B cell (primary cell): ENCODE data around the gene OASL. TPM values are rescaled to one million over a fixed set of nuclear protein-coding genes. Genes with fewer than 3 reads are reported as not detected.

Source experiments
- ATAC-seq: fragments of 200-7000 bp; cut with Tn5 transposase; one replicate; pipeline ENCODE4 v1.10.0; 2021; ENCODE audit warnings: low read depth, mild to moderate bottlenecking, moderate number of reproducible peaks, moderate library complexity
- CTCF ChIA-PET: fragments of 350-600 bp; sonication (Branson Sonifier 250); formaldehyde crosslinking; loops from one replicate; lab custom pipeline; 2021; ENCODE audit warnings: antibody characterized with exemption, inconsistent platforms; lab: Charles Lee
- POLR2A ChIA-PET: fragments of 350-600 bp; sonication (Branson Sonifier 250); formaldehyde crosslinking; loops from one replicate; lab custom pipeline; 2021; ENCODE audit warnings: antibody characterized with exemption; lab: Charles Lee
- DNase-seq: peaks from one replicate; pipeline ENCODE4 v3.0.0; 2013
- H2AFZ ChIP-seq: 2 replicates; pipeline ENCODE4 v1.6.1; 2012; ENCODE audit warnings: mild to moderate bottlenecking, low read depth, low read length; ENCODE audit not compliant: insufficient read depth, poor library complexity, severe bottlenecking
- H3K27ac ChIP-seq, 2 donors: 1 replicate in 1 of 2; 2 replicates in 1 of 2; pipeline ENCODE4 v1.5.1; 2012 to 2013; ENCODE audit warnings: low read length in 2 of 2, mild to moderate bottlenecking in 2 of 2, moderate library complexity in 1 of 2
- H3K27me3 ChIP-seq, 4 experiments: fragments of 200-600 bp in 1 of 4; sonication (generic) in 1 of 4; replicated peaks in 1 of 4; 1 replicate in 2 of 4; 2 replicates in 2 of 4; pipeline versions ENCODE4 v1.6.1 to v1.7.0; 2013 to 2016; ENCODE audit warnings: low read length in 3 of 4, mild to moderate bottlenecking in 2 of 4, mixed read lengths in 1 of 4, moderate library complexity in 1 of 4; ENCODE audit not compliant: insufficient read depth in 4 of 4, control insufficient read depth in 3 of 4; ENCODE audit errors: control extremely low read depth in 1 of 4
- H3K36me3 ChIP-seq, 2 experiments: replicated peaks in 1 of 2; 1 replicate in 1 of 2; 2 replicates in 1 of 2; pipeline versions ENCODE4 v1.6.1 to v1.7.1; 2013; ENCODE audit warnings: low read length in 1 of 2; ENCODE audit not compliant: insufficient read depth in 2 of 2, control insufficient read depth in 1 of 2; ENCODE audit errors: control extremely low read depth in 1 of 2, extremely low read depth in 1 of 2
- H3K4me1 ChIP-seq, 2 donors: fragments of 200-600 bp in 1 of 2; sonication (generic) in 1 of 2; 1 replicate in 1 of 2; 2 replicates in 1 of 2; pipeline versions ENCODE4 v1.5.1 to v1.6.1; 2013 to 2017; ENCODE audit warnings: low read length in 2 of 2; ENCODE audit not compliant: control insufficient read depth in 2 of 2, insufficient read depth in 2 of 2
- H3K4me2 ChIP-seq: replicated peaks from 2 replicates; pipeline ENCODE3; 2012; ENCODE audit warnings: mild to moderate bottlenecking, low read depth, low read length; ENCODE audit not compliant: poor library complexity, severe bottlenecking
- H3K4me3 ChIP-seq, 5 experiments: fragments of 200-600 bp in 1 of 5; sonication (generic) in 1 of 5; 1 replicate in 3 of 5; 2 replicates in 2 of 5; pipeline versions ENCODE4 v1.5.1 to v1.7.0; 2011 to 2016; ENCODE audit warnings: low read length in 4 of 5, mild to moderate bottlenecking in 4 of 5, low read depth in 2 of 5, control low read depth in 1 of 5, moderate library complexity in 1 of 5; ENCODE audit not compliant: insufficient read depth in 1 of 5; ENCODE audit errors: control extremely low read depth in 1 of 5, extremely low read depth in 1 of 5
- H3K79me2 ChIP-seq: fragments of 200-600 bp; sonication (generic); one replicate; pipeline ENCODE4 v1.6.0; 2016; ENCODE audit warnings: low read length; ENCODE audit not compliant: control insufficient read depth, insufficient read depth
- H3K9ac ChIP-seq: fragments of 200-600 bp; sonication (generic); 2 replicates; pipeline ENCODE4 v1.6.1; 2017; ENCODE audit warnings: mild to moderate bottlenecking, low read length, moderate library complexity
- H3K9me3 ChIP-seq, 3 donors: one replicate each; pipeline versions ENCODE4 v1.6.1 to v1.7.1; 2013; ENCODE audit warnings: low read length in 2 of 3; ENCODE audit not compliant: control insufficient read depth in 2 of 3, insufficient read depth in 1 of 3; ENCODE audit errors: control extremely low read depth in 1 of 3
- H4K20me1 ChIP-seq: 2 replicates; pipeline ENCODE4 v1.6.0; 2012; ENCODE audit warnings: mild to moderate bottlenecking, low read length; ENCODE audit not compliant: insufficient read depth, control insufficient read depth, poor library complexity, severe bottlenecking
- H3K27ac Mint-ChIP-seq: one replicate; pipeline ENCODE4 v1.8.0; 2021; ENCODE audit warnings: mixed read lengths
- H3K27me3 Mint-ChIP-seq: one replicate; pipeline ENCODE4 v1.8.0; 2021; ENCODE audit warnings: mixed read lengths
- H3K4me1 Mint-ChIP-seq: one replicate; pipeline ENCODE4 v1.8.0; 2021; ENCODE audit warnings: mixed read lengths
- H3K4me3 Mint-ChIP-seq: one replicate; pipeline ENCODE4 v1.8.0; 2021; ENCODE audit warnings: mixed read lengths
- H3K9me3 Mint-ChIP-seq: one replicate; pipeline ENCODE4 v1.8.0; 2022; ENCODE audit warnings: mixed read lengths; ENCODE audit not compliant: insufficient read depth
- CTCF ChIP-seq: fragments of 200-600 bp; IDR thresholded peaks from one replicate; pipeline ENCODE4 v1.8.0; 2022; ENCODE audit warnings: antibody characterized with exemption, mild to moderate bottlenecking
- EZH2 ChIP-seq: IDR thresholded peaks from 2 replicates; pipeline ENCODE4 v1.6.1; 2012; ENCODE audit warnings: borderline replicate concordance, low read depth, mild to moderate bottlenecking, moderate library complexity, low read length; ENCODE audit not compliant: insufficient read depth, poor library complexity, severe bottlenecking
- WGBS: methylation state at CpG from one replicate; pipeline ENCODE4 v1.1.5; 2013; ENCODE audit warnings: missing lambda C conversion rate; ENCODE audit not compliant: insufficient coverage; 5-methylcytosine and 5-hydroxymethylcytosine counted together
- intact Hi-C: fragments of 100-400 bp; cut with micrococcal nuclease; formaldehyde crosslinking; loops from one replicate; pipeline ENCODE4 v1.10.0; 2022
- polyA plus RNA-seq: library from polyadenylated mRNA; depleted of rRNA; stranded (reverse); fragments of >200 nt; gene quantifications from 2 replicates; pipeline ENCODE4 v1.2.3, GENCODE V29; 2012
- total RNA-seq, 2 donors: library from RNA; stranded (reverse); fragments of 120-200 nt in 1 of 2; gene quantifications; 1 replicate in 1 of 2; 2 replicates in 1 of 2; pipeline versions ENCODE4 v1.2.3 to v1.2.4, GENCODE V29; 2013 to 2022

OASL gene
- total and polyA plus RNA-seq, 2 donors (not counting 1 experiment from before 2014, with no cell fraction given) = 0.18 to 1.1 TPM

GRCh38 chr12:121053706-121054105 lies 14.7 kb upstream of the OASL start:
- H3K9me3 Mint-ChIP-seq = no peaks in the 10 kb centered on the region
- Histone ChIP-seq H3K9me3 (no peaks in the 10 kb centered on the region), H3K36me3 (no peaks in the 10 kb centered on the region), H3K27ac (no peak overlapping the region), H3K79me2 (no peaks in the 10 kb centered on the region), H3K9ac (no peak overlapping the region), H3K4me2 (no peak overlapping the region), H3K4me1 (no peaks in the 10 kb centered on the region), H3K27me3 (peaks cover 0 to 15% (median 3%) of the 10 kb centered on the region in 4 experiments), H3K4me3 (no peak overlapping the region), H2AFZ (no peak overlapping the region), H4K20me1 (no peaks in the 10 kb centered on the region)
- ChIA-PET CTCF (interaction anchor here (1.0 kb wide), 1 partner anchor 82 kb away, joined by 3 read pairs; no protein-coding TSS in a partner anchor), POLR2A (no interaction called here)
- no peak overlapping the region for H3K27ac Mint-ChIP-seq
- peaks cover 19% of the 10 kb centered on the region for H3K27me3 Mint-ChIP-seq
- intact Hi-C loops = no loop called here
- ATAC-seq (no peak), DNase-seq (no peak)
- H3K4me1 Mint-ChIP-seq = no peaks in the 10 kb centered on the region
- TF ChIP-seq EZH2 (no peak), CTCF (no peak)
- 96% methylated on average over 11 of the region's 11 CpGs for WGBS
- no peak overlapping the region for H3K4me3 Mint-ChIP-seq

- H2AFZ ChIP-seq = no peak overlapping the region
- intact Hi-C loops = no loop called here
- peaks cover 0 to 7% (median 0%) of the 10 kb centered on the region in 3 donors for H3K9me3 ChIP-seq
- TF ChIP-seq EZH2 = no peak
- no peak for TF ChIP-seq CTCF
- no peaks in the 10 kb centered on the region for H3K4me1 ChIP-seq
- H3K27me3 ChIP-seq = peaks cover 0 to 27% (median 3%) of the 10 kb centered on the region in 4 experiments
- no peaks in the 10 kb centered on the region for H4K20me1 ChIP-seq
- H3K27ac ChIP-seq = no peak overlapping the region
- Mint-ChIP-seq H3K27me3 (peaks cover 22% of the 10 kb centered on the region), H3K4me1 (no peaks in the 10 kb centered on the region), H3K4me3 (no peak overlapping the region), H3K27ac (no peak overlapping the region), H3K9me3 (no peaks in the 10 kb centered on the region)
- no peak overlapping the region for H3K9ac ChIP-seq
- ATAC-seq = no peak
- WGBS = no CpG with 5 or more reads among the region's 2 CpGs
- H3K36me3 ChIP-seq = no peaks in the 10 kb centered on the region
- POLR2A ChIA-PET = no interaction called here
- H3K4me3 ChIP-seq = no peak overlapping the region
- H3K79me2 ChIP-seq = no peaks in the 10 kb centered on the region
- no peak overlapping the region for H3K4me2 ChIP-seq
- CTCF ChIA-PET = interaction anchor here (1.0 to 1.3 kb wide), 2 partner anchors 11 to 34 kb away, joined by 3 read pairs; partner anchors contain the start of gene C12orf43
- DNase-seq = no peak
Measured at GRCh38 chr12:121050725-121051124, 11.7 kb upstream of the OASL start.
